ENCODE results near the gene DCST2.

Gene DCST2

GRCh38 chr1:155010211-155010918 lies 23.2 kb downstream of the DCST2 start:
- Histone ChIP-seq H3K27me3 (ENCODE audit: insufficient read depth, low read length) (no peaks in the 10 kb centered on the region), H3K4me3 (ENCODE audit: low read length) (no peak overlapping the region), H3K9me3 (ENCODE audit: insufficient read depth, low read depth, low read length) (no peaks in the 10 kb centered on the region), H3K9ac (ENCODE audit: low read depth, low read length) (no peak overlapping the region), H3K27ac (ENCODE audit: low read length) (no peak overlapping the region), H3K36me3 (ENCODE audit: insufficient read depth, low read depth, low read length) (peaks cover 14% of the 10 kb centered on the region), H3K4me1 (ENCODE audit: insufficient read depth, low read length) (peaks cover 15% of the 10 kb centered on the region; the same call in 1 of the 2 replicates)

- Histone ChIP-seq H3K9ac (ENCODE audit: low read depth, low read length) (no peak overlapping the region), H3K27ac (ENCODE audit: low read length) (no peak overlapping the region), H3K36me3 (ENCODE audit: insufficient read depth, low read depth, low read length) (peaks cover 10% of the 10 kb centered on the region), H3K9me3 (ENCODE audit: insufficient read depth, low read depth, low read length) (no peaks in the 10 kb centered on the region), H3K4me3 (ENCODE audit: low read length) (no peak overlapping the region), H3K4me1 (ENCODE audit: insufficient read depth, low read length) (peaks cover 19% of the 10 kb centered on the region; the same call in 1 of the 2 replicates), H3K27me3 (ENCODE audit: insufficient read depth, low read length) (no peaks in the 10 kb centered on the region)
Measured at GRCh38 chr1:155009742-155010141, 23.8 kb downstream of the DCST2 start.

DNA sequence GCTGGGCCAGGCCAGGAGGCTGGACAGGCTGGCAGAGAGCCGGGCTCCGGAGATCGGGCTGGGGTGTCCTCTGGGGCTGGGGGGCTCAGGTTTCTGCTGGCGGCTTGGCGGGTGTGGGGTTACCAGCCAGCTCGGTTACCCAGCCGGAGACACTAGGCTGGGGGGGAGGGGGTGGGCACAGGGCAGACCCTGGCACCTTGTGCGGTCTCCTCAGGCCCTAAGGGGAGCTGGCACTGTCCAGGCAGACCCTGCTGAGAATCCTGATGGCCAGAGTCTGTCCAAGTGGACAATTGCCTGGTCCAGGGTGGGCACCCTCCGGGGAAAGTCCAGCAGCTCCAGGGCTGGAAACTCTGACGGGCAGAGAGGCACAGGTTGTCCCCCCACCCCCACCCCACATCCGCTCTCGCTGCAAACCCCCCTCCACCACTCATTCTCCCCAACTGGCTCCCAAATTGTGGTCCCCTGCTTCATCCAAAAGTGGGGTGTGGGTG lies 24.3 kb downstream of the DCST2 start:
- Histone ChIP-seq H3K27ac (ENCODE audit: low read length) (no peak overlapping the region), H3K9me3 (ENCODE audit: insufficient read depth, low read depth, low read length) (no peaks in the 10 kb centered on the region), H3K27me3 (ENCODE audit: insufficient read depth, low read length) (no peaks in the 10 kb centered on the region), H3K36me3 (ENCODE audit: insufficient read depth, low read depth, low read length) (peaks cover 6% of the 10 kb centered on the region), H3K4me3 (ENCODE audit: low read length) (no peak overlapping the region), H3K9ac (ENCODE audit: low read depth, low read length) (peak overlapping the region; percentile 53; the same call in 1 of the 2 replicates), H3K4me1 (ENCODE audit: insufficient read depth, low read length) (peaks cover 24% of the 10 kb centered on the region; the same call in 1 of the 2 replicates)

DNA sequence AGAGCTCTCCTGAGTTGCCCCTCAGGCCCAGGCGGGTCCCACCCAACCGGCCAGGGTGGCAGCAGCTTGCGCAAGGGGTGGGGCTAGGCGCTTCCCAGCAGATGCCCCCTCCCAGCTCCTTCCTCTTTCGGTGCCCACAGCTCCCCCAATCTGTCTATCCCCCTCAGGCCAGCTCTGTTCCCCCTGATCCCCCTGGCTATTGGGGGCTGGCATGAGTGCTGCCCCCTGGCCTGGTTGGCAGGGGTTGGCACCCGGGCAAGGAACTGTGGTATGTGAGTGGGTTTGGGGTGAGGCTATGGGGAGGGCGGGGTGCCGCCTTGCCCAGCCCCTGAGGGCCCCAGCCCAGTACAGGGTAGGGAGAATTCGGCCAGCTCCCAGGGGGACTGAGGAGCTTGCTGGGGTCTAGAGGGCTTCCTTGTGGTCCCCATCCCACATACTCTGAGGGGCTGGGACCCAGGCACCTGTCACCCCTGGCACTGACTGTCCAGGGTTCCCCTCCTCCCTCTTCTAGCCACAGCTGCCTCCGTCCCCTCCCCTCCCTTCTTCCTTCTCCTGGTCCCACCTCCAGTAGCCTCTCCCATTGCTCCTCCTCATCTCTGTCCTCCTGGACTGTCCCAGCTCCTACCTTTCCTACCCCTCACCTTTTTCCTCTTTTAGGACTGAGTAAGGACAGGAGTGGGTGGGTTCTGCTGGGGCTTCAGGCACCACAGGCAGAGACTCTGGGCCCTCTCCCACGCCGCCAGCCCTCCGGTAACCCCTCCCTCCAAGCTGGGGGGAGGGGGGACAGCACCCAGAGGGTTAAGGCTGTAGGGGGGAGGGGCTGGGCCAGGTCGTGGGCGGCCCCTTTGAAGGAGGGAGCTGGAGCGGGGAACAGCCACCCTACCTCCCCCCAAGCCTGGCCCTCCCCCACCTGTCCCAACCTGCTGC lies 25.3 kb downstream of the DCST2 start:
- H3K4me3 ChIP-seq (ENCODE audit: low read length), result peak overlapping the region; percentile 40; the same call in 1 of the 2 replicates
- no peaks in the 10 kb centered on the region for H3K27me3 ChIP-seq (ENCODE audit: insufficient read depth, low read length)
- no peak overlapping the region for H3K27ac ChIP-seq (ENCODE audit: low read length)
- peaks cover 25% of the 10 kb centered on the region; the same call in 1 of the 2 replicates for H3K4me1 ChIP-seq (ENCODE audit: insufficient read depth, low read length)
- H3K9ac ChIP-seq (ENCODE audit: low read depth, low read length), result peak overlapping the region; percentile 37; the same call in 1 of the 2 replicates
- no peaks in the 10 kb centered on the region for H3K36me3 ChIP-seq (ENCODE audit: insufficient read depth, low read depth, low read length)
- no peaks in the 10 kb centered on the region for H3K9me3 ChIP-seq (ENCODE audit: insufficient read depth, low read depth, low read length)

- H3K36me3 ChIP-seq (ENCODE audit: insufficient read depth, low read depth, low read length), result no peaks in the 10 kb centered on the region
- no peaks in the 10 kb centered on the region for H3K27me3 ChIP-seq (ENCODE audit: insufficient read depth, low read length)
- no peaks in the 10 kb centered on the region for H3K9me3 ChIP-seq (ENCODE audit: insufficient read depth, low read depth, low read length)
- H3K4me1 ChIP-seq (ENCODE audit: insufficient read depth, low read length), result peaks cover 22% of the 10 kb centered on the region; the same call in 1 of the 2 replicates
- H3K9ac ChIP-seq (ENCODE audit: low read depth, low read length), result no peak overlapping the region
- H3K27ac ChIP-seq (ENCODE audit: low read length), result no peak overlapping the region
- no peak overlapping the region for H3K4me3 ChIP-seq (ENCODE audit: low read length)
Measured at GRCh38 chr1:155007251-155007828, 26.2 kb downstream of the DCST2 start.

- H3K27me3 ChIP-seq (ENCODE audit: insufficient read depth, low read length), result no peaks in the 10 kb centered on the region
- H3K4me1 ChIP-seq (ENCODE audit: insufficient read depth, low read length), result peaks cover 21% of the 10 kb centered on the region; the same call in 1 of the 2 replicates
- H3K36me3 ChIP-seq (ENCODE audit: insufficient read depth, low read depth, low read length), result no peaks in the 10 kb centered on the region
- no peaks in the 10 kb centered on the region for H3K9me3 ChIP-seq (ENCODE audit: insufficient read depth, low read depth, low read length)
- no peak overlapping the region for H3K4me3 ChIP-seq (ENCODE audit: low read length)
- no peak overlapping the region for H3K9ac ChIP-seq (ENCODE audit: low read depth, low read length)
- no peak overlapping the region for H3K27ac ChIP-seq (ENCODE audit: low read length)
Measured at GRCh38 chr1:155006601-155007101, 26.9 kb downstream of the DCST2 start.

DNA sequence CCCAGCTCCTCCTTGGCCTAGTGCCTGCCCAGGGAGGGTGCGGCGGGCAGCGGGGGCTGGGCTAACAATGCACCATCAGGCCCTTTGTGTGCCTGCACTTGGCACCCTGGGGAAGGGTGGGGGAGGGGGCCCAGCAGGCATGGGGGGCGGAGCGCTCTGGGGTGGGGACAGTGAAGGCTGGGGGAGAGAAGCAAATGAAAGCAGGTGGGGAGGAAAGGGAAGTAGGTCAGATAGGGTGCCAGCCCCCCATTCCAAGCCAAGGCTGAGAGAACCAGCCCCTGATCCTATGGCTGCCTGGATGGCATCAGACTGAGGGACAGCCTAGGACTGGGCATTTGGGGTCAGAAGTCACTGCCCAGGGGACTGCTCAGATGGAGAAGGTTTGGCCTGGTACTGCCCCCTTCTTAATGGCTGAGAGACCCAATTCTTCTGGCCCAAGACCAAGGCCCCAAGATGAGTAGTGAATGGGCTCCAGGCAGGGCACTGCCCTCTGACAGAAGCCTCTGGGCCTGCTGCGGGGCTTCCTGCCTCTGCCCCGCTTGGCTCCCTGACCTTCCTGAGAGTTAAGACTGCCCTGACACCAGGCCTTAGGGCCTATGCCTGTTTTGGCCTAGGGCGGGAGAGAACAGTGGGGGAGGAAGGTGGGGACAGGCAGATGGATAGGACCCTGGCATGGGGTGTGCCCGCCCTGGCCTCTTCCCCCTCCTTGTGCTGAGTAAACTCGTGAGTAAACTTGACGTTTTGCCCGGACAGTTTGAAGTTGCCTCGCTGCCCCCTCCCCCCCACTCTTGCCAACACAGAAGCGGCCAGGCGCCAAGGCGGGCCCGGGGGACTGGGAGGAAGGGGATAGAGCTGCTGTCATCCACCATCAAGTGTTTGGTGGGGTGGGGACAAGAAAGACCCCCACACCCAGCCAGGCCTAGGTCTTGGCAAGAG lies 28.2 kb downstream of the DCST2 start:
- peaks cover 21% of the 10 kb centered on the region; the same call in 1 of the 2 replicates for H3K4me1 ChIP-seq (ENCODE audit: insufficient read depth, low read length)
- peak overlapping the region; percentile 96; the same call in 1 of the 2 replicates for H3K4me3 ChIP-seq (ENCODE audit: low read length)
- no peaks in the 10 kb centered on the region for H3K9me3 ChIP-seq (ENCODE audit: insufficient read depth, low read depth, low read length)
- no peaks in the 10 kb centered on the region for H3K27me3 ChIP-seq (ENCODE audit: insufficient read depth, low read length)
- H3K9ac ChIP-seq (ENCODE audit: low read depth, low read length), result peak overlapping the region; percentile 92; the same call in 1 of the 2 replicates
- no peaks in the 10 kb centered on the region for H3K36me3 ChIP-seq (ENCODE audit: insufficient read depth, low read depth, low read length)
- H3K27ac ChIP-seq (ENCODE audit: low read length), result no peak overlapping the region

GRCh38 chr1:155004352-155005075 lies 29.1 kb downstream of the DCST2 start:
- no peaks in the 10 kb centered on the region for H3K27me3 ChIP-seq (ENCODE audit: insufficient read depth, low read length)
- peak overlapping the region; percentile 92; the same call in 1 of the 2 replicates for H3K9ac ChIP-seq (ENCODE audit: low read depth, low read length)
- H3K4me3 ChIP-seq (ENCODE audit: low read length), result peak overlapping the region; percentile 96
- H3K27ac ChIP-seq (ENCODE audit: low read length), result peak overlapping the region; percentile 93
- H3K4me1 ChIP-seq (ENCODE audit: insufficient read depth, low read length), result peaks cover 24% of the 10 kb centered on the region; the same call in 1 of the 2 replicates
- no peaks in the 10 kb centered on the region for H3K9me3 ChIP-seq (ENCODE audit: insufficient read depth, low read depth, low read length)
- no peaks in the 10 kb centered on the region for H3K36me3 ChIP-seq (ENCODE audit: insufficient read depth, low read depth, low read length)

GRCh38 chr1:155003766-155004351 lies 29.7 kb downstream of the DCST2 start:
- Histone ChIP-seq H3K4me3 (ENCODE audit: low read length) (peak overlapping the region; percentile 96), H3K36me3 (ENCODE audit: insufficient read depth, low read depth, low read length) (no peaks in the 10 kb centered on the region), H3K4me1 (ENCODE audit: insufficient read depth, low read length) (peaks cover 24% of the 10 kb centered on the region; the same call in 1 of the 2 replicates), H3K9me3 (ENCODE audit: insufficient read depth, low read depth, low read length) (no peaks in the 10 kb centered on the region), H3K27me3 (ENCODE audit: insufficient read depth, low read length) (no peaks in the 10 kb centered on the region), H3K9ac (ENCODE audit: low read depth, low read length) (peak overlapping the region; percentile 92; the same call in 1 of the 2 replicates), H3K27ac (ENCODE audit: low read length) (peak overlapping the region; percentile 93)

Data from iPS-20b (cell line).